Thymus (tissue), 11 donors: ENCODE data around the gene SPACA7. TPM values are rescaled to one million over a fixed set of nuclear protein-coding genes. Genes with fewer than 3 reads are reported as not detected.

Experiments used
- DNase-seq, 9 donors: peaks; one replicate each; pipeline ENCODE4 v3.0.0-alpha.2; 2013; ENCODE audit warnings: low spot score in 9 of 9, low read depth in 6 of 9, missing footprints in 1 of 9
- H3K27ac ChIP-seq, 2 donors: one replicate each; pipeline ENCODE4 v1.5.1; 2013; ENCODE audit warnings: control low read depth in 1 of 2, low read depth in 1 of 2, low read length in 1 of 2, mild to moderate bottlenecking in 1 of 2, moderate library complexity in 1 of 2
- H3K27me3 ChIP-seq, 2 donors: one replicate each; pipeline ENCODE4 v1.5.1; 2013; ENCODE audit warnings: low read length in 1 of 2; ENCODE audit not compliant: control insufficient read depth in 2 of 2, insufficient read depth in 1 of 2
- H3K36me3 ChIP-seq, 2 donors: one replicate each; pipeline ENCODE4 v1.5.1; 2013; ENCODE audit warnings: low read length in 1 of 2, mild to moderate bottlenecking in 1 of 2, moderate library complexity in 1 of 2; ENCODE audit not compliant: control insufficient read depth in 2 of 2, insufficient read depth in 2 of 2
- H3K4me1 ChIP-seq, 2 donors: one replicate each; pipeline ENCODE4 v1.5.1; 2013; ENCODE audit warnings: low read length in 2 of 2; ENCODE audit not compliant: control insufficient read depth in 2 of 2, insufficient read depth in 2 of 2
- H3K4me3 ChIP-seq, 2 donors: one replicate each; pipeline ENCODE4 v1.5.1; 2013; ENCODE audit warnings: low read length in 2 of 2, control low read depth in 1 of 2, mild to moderate bottlenecking in 1 of 2
- H3K9me3 ChIP-seq, 2 donors: one replicate each; pipeline ENCODE4 v1.5.1; 2013; ENCODE audit warnings: low read length in 1 of 2, mild to moderate bottlenecking in 1 of 2; ENCODE audit not compliant: control insufficient read depth in 2 of 2, insufficient read depth in 1 of 2
- WGBS: extraction: QIAGEN DNeasy Blood & Tissue Kit; methylation state at CpG from one replicate; pipeline ENCODE4 v1.1.7; 2013; 5-methylcytosine and 5-hydroxymethylcytosine counted together
- polyA plus RNA-seq: library from polyadenylated mRNA; stranded (reverse); fragments of 200-250 nt; gene quantifications from one replicate; pipeline ENCODE4 v1.2.3, GENCODE V29; 2013
- total RNA-seq: library from RNA; stranded (reverse); fragments of 120-200 nt; gene quantifications from one replicate; pipeline ENCODE4 v1.2.4, GENCODE V29; 2013
- donor health status: healthy.

The SPACA7 gene
- total and polyA plus RNA-seq, 2 donors: not detected

- DNase-seq: no peak
- Histone ChIP-seq H3K27me3 (peaks cover 5 to 46% of the 10 kb centered on the region in 2 donors), H3K4me3 (no peak overlapping the region), H3K27ac (no peak overlapping the region), H3K36me3 (no peaks in the 10 kb centered on the region), H3K4me1 (no peaks in the 10 kb centered on the region), H3K9me3 (peaks cover 2 to 3% of the 10 kb centered on the region in 2 donors)
- 16% methylated on average over 9 of the region's 9 CpGs for WGBS
Measured at GRCh38 chr13:112346899-112347229, 29.3 kb upstream of the SPACA7 start.

DNA sequence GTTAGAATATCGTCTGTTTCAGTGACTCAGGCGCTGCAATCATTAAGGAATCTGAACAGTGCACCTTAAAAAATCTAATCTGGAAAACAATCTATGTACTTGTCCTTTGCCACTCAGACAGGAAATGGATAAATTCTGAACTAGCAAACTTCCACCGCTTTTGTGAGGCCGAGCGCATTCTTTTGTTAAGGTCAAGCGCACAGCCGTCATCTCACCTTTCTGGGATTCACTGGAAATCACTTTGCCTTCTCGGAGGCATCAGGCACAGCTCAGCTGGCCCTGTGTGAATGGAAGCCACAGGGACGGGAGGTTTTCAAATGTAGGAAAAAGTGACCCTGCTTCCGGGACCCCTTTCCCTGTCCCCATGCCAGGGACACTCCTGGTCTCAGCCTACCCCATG lies 28.2 kb upstream of the SPACA7 start:
- H3K27me3 ChIP-seq: peaks cover 5 to 40% of the 10 kb centered on the region in 2 donors
- H3K4me1 ChIP-seq: no peaks in the 10 kb centered on the region
- no peaks in the 10 kb centered on the region for H3K36me3 ChIP-seq
- DNase-seq: no peak
- 73% methylated on average over 10 of the region's 10 CpGs for WGBS
- H3K27ac ChIP-seq: no peak overlapping the region
- H3K4me3 ChIP-seq: no peak overlapping the region
- peaks cover 2 to 3% of the 10 kb centered on the region in 2 donors for H3K9me3 ChIP-seq

DNA sequence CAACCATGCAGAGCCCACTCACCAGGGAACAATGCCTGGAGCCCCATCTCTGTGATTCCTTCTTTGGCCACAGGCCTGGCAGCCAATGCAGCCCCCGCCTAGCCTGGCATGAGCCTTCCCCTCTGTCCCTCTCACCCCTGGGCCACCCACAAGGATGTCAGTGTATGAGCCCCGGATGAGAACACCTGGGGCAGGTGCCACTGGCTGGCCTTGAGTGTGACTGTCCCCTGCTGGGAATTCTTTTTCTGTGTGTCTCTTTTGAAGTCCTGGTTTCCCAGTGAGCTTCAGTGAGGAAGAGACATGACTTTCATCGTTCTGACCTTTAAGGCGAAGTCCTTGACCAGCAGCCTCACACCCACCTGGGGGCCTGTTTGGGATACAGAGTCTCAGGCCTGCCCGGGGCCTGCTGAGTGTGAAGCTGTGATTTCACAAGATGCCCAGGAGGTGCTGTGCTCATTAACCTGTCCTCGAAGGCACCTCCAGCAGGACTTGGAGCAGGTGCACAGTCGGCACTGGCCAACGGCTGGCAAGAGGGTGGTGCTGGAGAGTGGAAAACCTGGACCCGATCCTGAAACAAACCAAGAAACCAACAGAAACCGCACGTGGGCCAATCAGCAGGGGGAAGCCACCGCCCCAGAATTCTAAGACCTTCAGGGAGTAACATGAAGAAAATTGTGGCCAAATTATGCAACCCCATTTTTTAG lies 27.4 kb upstream of the SPACA7 start:
- H3K9me3 ChIP-seq: peaks cover 0 to 3% of the 10 kb centered on the region in 2 donors
- 84% methylated on average over 12 of the region's 12 CpGs for WGBS
- no peak overlapping the region for H3K27ac ChIP-seq
- H3K36me3 ChIP-seq: no peaks in the 10 kb centered on the region
- H3K4me1 ChIP-seq: no peaks in the 10 kb centered on the region
- DNase-seq: no peak
- no peak overlapping the region for H3K4me3 ChIP-seq
- H3K27me3 ChIP-seq: peaks cover 5 to 36% of the 10 kb centered on the region in 2 donors

GRCh38 chr13:112349681-112350080 lies 26.5 kb upstream of the SPACA7 start:
- Histone ChIP-seq H3K27me3 (peaks cover 5 to 33% of the 10 kb centered on the region in 2 donors), H3K36me3 (no peaks in the 10 kb centered on the region), H3K4me3 (no peak overlapping the region), H3K4me1 (no peaks in the 10 kb centered on the region), H3K9me3 (peaks cover 0 to 3% of the 10 kb centered on the region in 2 donors), H3K27ac (no peak overlapping the region)
- 77% methylated on average over 13 of the region's 13 CpGs for WGBS
- no peak for DNase-seq

DNA sequence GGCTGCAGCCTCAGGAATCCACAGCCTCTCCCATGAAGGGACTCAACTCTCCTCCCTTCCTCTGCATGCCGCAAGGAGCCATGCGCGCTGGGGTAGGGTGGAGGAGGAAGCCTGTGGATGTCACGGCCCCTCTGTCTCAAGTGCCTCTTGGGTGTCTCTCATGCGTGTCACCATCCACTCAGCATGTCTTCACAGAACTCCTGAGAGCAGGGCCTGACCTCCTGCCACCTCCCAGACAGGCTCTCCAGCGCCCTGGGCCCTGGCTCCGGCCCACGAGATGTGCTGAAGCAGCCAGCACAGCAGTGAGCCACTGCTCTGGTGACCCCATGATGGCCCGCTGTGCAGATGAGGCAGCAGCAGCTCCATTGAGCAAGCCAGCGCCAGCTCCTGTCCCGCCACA lies 25.9 kb upstream of the SPACA7 start:
- H3K36me3 ChIP-seq: no peaks in the 10 kb centered on the region
- H3K4me1 ChIP-seq: no peaks in the 10 kb centered on the region
- no peak for DNase-seq
- H3K27ac ChIP-seq: no peak overlapping the region
- peaks cover 5 to 29% of the 10 kb centered on the region in 2 donors for H3K27me3 ChIP-seq
- WGBS: 88% methylated on average over 11 of the region's 11 CpGs
- peaks cover 0 to 3% of the 10 kb centered on the region in 2 donors for H3K9me3 ChIP-seq
- no peak overlapping the region for H3K4me3 ChIP-seq

- Histone ChIP-seq H3K4me1 (no peaks in the 10 kb centered on the region), H3K9me3 (peaks cover 0 to 3% of the 10 kb centered on the region in 2 donors), H3K4me3 (no peak overlapping the region), H3K27ac (no peak overlapping the region), H3K36me3 (no peaks in the 10 kb centered on the region), H3K27me3 (peaks cover 0 to 14% of the 10 kb centered on the region in 2 donors)
- 39% methylated on average over 8 of the region's 8 CpGs for WGBS
- DNase-seq: no peak
Measured at GRCh38 chr13:112351825-112352224, 24.3 kb upstream of the SPACA7 start.

GRCh38 chr13:112353856-112354255 lies 22.3 kb upstream of the SPACA7 start:
- Histone ChIP-seq H3K4me1 (no peaks in the 10 kb centered on the region), H3K36me3 (no peaks in the 10 kb centered on the region), H3K27me3 (peaks cover 0 to 2% of the 10 kb centered on the region in 2 donors), H3K27ac (no peak overlapping the region), H3K4me3 (no peak overlapping the region), H3K9me3 (peaks cover 0 to 3% of the 10 kb centered on the region in 2 donors)
- no peak for DNase-seq
- 91% methylated on average over 11 of the region's 11 CpGs for WGBS

GRCh38 chr13:112354330-112355273 lies 21.6 kb upstream of the SPACA7 start:
- Histone ChIP-seq H3K27me3 (no peaks in the 10 kb centered on the region), H3K9me3 (peaks cover 0 to 3% of the 10 kb centered on the region in 2 donors), H3K4me1 (no peaks in the 10 kb centered on the region), H3K27ac (no peak overlapping the region), H3K4me3 (no peak overlapping the region), H3K36me3 (no peaks in the 10 kb centered on the region)
- no peak for DNase-seq
- 93% methylated on average over 32 of the region's 32 CpGs for WGBS

- Histone ChIP-seq H3K4me3 (no peak overlapping the region), H3K9me3 (peaks cover 0 to 2% of the 10 kb centered on the region in 2 donors), H3K4me1 (no peaks in the 10 kb centered on the region), H3K36me3 (no peaks in the 10 kb centered on the region), H3K27me3 (no peaks in the 10 kb centered on the region), H3K27ac (no peak overlapping the region)
- DNase-seq: no peak
- 91% methylated on average over 15 of the region's 15 CpGs for WGBS
Measured at GRCh38 chr13:112355274-112355838, 20.8 kb upstream of the SPACA7 start.
